Ureter (tissue), 1 donor: Measurements from ENCODE around the gene EPHA3. TPM values are rescaled to one million over a fixed set of nuclear protein-coding genes. Genes with fewer than 3 reads are reported as not detected.

ENCODE experiments used
- DNase-seq: peaks from one replicate; pipeline ENCODE4 v3.0.0-alpha.2; 2020; ENCODE audit warnings: low spot score
- total RNA-seq: library from RNA; stranded (reverse); gene quantifications from one replicate; pipeline ENCODE4 v1.2.4, GENCODE V29; 2023
- donor health status: DM: yes; HTN: yes; CAD: no.

The EPHA3 gene
- total RNA-seq, 1 donor from 2014 or later: 11.4 TPM

- DNase-seq: no peak
Observed at GRCh38 chr3:89145995-89146394, 38.6 kb downstream of the EPHA3 start.

GRCh38 chr3:89154416-89154815 is 47.0 kb downstream of the EPHA3 start:
- no peak for DNase-seq

- DNase-seq: no peak
Observed at GRCh38 chr3:89155811-89156210, 48.4 kb downstream of the EPHA3 start.

GRCh38 chr3:89157575-89157974 is 50.2 kb downstream of the EPHA3 start:
- no peak for DNase-seq

DNA sequence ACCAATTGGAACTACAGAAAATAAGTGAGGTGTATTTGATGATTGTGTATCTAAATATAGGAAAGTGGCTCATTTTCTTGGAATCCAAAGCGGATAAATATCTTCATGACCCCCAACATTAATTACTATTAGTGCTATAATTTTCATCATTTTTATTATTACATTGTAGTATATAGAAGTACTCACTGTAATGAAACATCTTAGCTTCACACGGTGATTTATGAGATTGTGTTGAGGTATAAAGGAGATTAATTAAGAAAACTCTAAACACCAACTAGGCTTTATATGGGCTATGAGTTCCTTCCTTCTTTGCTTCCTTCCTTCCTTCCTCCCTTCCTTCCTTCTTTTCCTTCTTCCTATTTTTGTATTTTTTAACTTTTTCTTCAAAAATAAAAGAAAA is 52.2 kb downstream of the EPHA3 start:
- no peak for DNase-seq

GRCh38 chr3:89164774-89165173 is 57.4 kb downstream of the EPHA3 start:
- DNase-seq: no peak

DNA sequence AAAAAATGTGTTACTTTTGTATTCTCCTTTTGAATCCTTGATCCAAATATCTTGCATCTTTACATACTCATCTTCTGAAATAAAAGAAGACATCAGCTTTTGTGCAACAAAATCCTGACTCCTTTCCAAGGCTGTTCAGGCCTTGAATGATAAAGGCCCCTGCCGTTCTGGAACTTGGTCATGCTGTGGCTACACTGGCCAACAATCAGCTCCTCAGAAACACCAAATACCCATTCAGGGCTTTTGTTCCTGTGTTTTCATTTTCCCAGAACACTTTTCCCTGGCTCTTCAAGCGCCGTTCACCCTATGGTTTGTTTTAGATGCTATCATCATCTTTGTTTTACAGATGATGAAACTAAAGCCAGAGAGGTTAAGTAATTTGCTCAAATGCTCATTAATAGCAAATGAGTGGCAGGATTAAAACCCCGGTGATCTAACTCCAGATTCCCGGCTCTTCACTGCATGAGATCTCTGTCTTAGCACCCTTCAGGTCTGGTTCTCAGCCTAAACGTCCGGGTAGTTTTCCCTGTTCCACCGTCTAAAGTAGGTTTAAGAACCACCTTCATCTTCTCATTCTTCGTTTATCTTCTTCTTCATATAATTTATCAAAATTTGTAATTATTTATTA is 58.3 kb downstream of the EPHA3 start:
- DNase-seq: no peak

- no peak for DNase-seq
Observed at GRCh38 chr3:89171687-89172545, 64.5 kb downstream of the EPHA3 start.

GRCh38 chr3:89173546-89173945 is 66.1 kb downstream of the EPHA3 start:
- no peak for DNase-seq

GRCh38 chr3:89179355-89180001 is 72.1 kb downstream of the EPHA3 start:
- DNase-seq: no peak

- no peak for DNase-seq
Observed at GRCh38 chr3:89180334-89180733, 72.9 kb downstream of the EPHA3 start.

GRCh38 chr3:89182056-89182455 is 74.6 kb downstream of the EPHA3 start:
- DNase-seq: no peak

GRCh38 chr3:89184151-89184995 is 77.0 kb downstream of the EPHA3 start:
- no peak for DNase-seq

DNA sequence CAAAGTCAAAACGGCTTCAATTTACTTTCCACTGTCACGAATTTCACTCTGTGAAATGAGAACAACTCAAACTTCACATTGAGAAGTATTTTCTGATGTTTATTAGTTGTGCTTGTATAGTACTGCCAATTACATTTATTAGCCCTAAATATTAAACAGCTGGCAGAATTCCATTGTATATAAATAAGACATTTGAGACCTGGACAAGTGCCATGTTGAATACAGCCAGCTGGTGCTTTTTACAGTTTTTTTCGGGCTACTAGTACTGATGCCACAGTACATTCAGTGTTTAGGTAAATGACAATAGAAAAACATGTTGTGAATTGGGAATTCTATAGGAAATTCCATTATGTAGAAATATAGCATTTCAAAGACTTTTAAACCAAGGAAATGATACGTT is 79.0 kb downstream of the EPHA3 start:
- DNase-seq: no peak

DNA sequence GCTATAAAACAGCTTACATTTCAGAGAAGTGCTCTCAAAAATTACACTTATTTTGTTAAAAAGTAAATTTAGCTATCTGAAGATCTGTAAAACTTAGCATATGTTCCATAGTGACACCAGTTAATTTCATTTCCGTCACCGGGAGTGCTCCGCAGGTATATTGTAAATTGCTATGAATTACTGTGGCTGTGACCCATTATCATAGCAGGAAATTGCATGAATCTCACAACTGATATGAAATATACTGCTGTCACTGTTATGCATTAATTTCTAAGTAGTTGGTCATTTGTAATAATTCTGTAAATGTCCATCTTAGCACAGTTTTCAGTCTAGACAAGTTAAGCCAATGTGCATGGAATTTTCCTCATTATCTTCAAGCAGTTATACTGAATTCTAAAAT is 91.2 kb downstream of the EPHA3 start:
- DNase-seq: no peak

GRCh38 chr3:89212619-89213018 is 105.2 kb downstream of the EPHA3 start:
- DNase-seq: no peak

DNA sequence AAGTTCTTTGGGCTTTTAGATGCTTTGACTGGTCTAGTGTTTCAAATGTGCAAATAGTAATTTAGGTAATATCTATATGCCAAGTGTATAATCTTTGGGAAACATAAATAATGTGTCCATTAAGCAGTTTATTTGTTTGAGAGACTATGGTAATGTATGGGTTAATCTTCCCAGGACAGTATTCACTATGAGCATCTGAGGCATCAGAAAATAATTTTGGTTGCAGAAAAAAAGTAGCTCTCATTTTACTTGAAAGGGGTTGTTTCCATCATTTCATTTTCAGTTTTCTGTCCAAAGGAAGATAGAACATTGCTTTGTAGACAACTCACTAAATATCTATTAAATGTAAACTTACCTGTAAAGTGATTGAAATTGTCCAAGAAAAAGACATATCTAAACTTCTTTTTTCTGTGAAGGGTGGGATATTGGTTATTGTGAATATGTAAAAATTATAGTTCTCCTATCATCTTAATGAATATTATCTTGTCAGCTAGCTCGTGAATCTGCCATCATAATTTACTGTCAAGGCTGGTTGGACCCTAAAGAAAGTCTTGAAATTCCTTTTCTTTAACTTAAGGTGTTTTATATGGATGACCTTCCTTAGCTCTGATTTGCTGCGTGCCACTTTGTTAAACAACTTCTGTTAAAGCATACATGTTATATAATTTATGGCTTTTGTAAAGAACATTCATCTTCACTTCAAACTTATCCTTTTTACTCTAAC is 108.8 kb downstream of the EPHA3 start:
- no peak for DNase-seq

GRCh38 chr3:89217148-89217685 is 109.8 kb downstream of the EPHA3 start:
- DNase-seq: no peak

DNA sequence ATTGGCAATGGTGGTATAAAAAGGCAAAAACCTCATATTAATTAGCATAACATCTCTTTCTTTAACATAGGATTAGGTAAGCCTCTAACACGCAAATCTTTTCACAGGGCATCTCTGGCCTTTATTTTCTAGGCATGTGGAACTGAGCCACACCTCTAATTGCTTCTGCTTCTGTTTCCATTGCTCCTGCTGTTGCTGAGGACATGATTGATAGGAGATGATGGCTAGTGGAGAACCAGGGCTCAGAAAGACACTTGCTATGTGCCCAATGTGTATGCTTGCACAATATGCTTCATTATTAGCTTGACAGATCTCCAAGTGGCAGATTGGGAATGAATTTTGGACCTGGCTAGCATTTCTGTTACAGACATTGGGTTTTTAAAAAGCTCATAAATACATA is 114.5 kb downstream of the EPHA3 start:
- no peak for DNase-seq

DNA sequence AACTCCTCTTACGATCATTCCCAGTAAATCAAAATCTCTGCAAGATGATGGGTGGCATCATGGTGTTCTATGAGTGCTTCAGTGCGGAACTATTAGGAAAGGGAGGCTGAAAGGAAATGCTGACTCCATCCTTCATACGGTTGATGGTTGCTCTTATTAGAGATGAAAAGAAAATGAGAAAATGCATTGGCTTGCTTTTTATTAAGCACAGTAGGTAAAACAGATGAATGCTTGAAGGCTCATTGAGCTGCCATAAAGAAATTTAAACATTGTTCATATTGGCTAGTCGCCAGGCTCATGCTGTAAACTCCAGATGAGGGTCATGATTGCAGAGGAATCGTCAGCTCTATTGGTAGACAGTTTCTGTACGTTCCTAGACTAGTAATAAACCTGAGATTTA is 115.8 kb downstream of the EPHA3 start:
- no peak for DNase-seq

GRCh38 chr3:89227218-89227617 is 119.8 kb downstream of the EPHA3 start:
- no peak for DNase-seq
